Astrocyte of the cerebellum (primary cell): Measurements from ENCODE around the gene PYGM.

Experiments
- DNase-seq: peaks from one replicate; pipeline ENCODE4 v3.0.0-alpha.2; 2011; ENCODE audit warnings: low read depth
- H3K4me3 ChIP-seq: 2 replicates; pipeline ENCODE4 v1.5.1; 2011; ENCODE audit warnings: mild to moderate bottlenecking, low read depth, low read length, moderate library complexity
- in situ Hi-C: cut with HindIII; loops from 2 replicates; pipeline ENCODE4 v1.10.0; 2017; ENCODE audit warnings: low sequenced_read_pairs
- TF ChIP-seq, protein P1 (sequence below): IDR thresholded peaks from 2 replicates; pipeline ENCODE4 v1.5.1; 2012; ENCODE audit warnings: low read length, low read depth, moderate library complexity, mild to moderate bottlenecking; ENCODE audit errors: missing control alignments

Gene PYGM

DNA sequence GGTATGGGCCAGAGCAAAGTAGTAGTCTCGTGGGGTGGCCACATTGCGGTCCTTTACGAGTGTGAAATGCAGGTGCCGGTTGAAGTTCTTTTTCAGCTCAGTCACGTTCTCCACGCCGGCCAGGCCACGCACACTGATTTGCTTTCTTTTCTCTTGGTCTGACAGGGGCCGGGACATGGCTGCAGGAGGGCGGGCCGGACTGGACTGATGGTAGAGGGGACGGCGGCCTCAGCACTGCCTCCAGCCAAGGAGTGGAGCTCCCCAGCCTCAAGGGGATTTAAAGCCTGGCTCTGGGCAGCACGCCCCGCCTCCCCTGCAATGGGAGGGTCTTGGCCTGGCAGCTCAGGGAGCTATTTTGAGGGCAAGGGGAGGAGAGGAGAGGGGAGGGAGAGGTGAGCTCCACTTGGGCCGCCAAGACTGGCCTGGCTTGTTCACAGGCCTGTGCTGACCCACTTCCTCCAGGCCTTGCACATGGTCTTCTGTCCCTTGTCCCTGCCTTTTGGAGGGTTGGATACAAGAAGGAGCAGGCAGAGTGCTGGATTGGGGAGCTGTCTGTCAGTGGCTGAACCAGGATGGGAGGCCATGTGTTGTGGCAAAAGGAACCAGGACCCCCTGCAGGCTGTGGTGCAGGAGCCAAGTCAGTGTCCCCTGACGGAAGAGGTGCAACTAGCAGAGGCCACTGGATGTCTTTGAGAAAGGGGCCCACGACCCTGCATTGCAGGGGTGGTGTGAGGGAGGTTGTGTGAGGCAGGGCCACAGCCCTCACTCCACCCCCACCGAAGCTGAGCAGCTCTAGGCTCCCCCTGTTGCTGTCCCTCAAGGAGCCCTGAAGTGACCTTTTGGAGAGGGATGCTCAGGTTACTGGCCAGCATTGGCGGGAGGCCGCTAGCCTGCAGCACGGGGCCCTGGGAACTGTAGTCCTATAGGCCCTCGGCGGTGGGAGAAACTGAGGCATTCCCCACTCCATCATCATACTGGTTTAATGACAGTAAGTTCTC is at the start of gene PYGM:
Gene PYGM (minus strand): TSS at position 253 of the 998 bp plus-strand sequence. CDS start 76 bp downstream, at position 177.
- DNase-seq: no peak
- H3K4me3 ChIP-seq: no peak within 1 kb of the TSS
- TF ChIP-seq, protein P1, sequence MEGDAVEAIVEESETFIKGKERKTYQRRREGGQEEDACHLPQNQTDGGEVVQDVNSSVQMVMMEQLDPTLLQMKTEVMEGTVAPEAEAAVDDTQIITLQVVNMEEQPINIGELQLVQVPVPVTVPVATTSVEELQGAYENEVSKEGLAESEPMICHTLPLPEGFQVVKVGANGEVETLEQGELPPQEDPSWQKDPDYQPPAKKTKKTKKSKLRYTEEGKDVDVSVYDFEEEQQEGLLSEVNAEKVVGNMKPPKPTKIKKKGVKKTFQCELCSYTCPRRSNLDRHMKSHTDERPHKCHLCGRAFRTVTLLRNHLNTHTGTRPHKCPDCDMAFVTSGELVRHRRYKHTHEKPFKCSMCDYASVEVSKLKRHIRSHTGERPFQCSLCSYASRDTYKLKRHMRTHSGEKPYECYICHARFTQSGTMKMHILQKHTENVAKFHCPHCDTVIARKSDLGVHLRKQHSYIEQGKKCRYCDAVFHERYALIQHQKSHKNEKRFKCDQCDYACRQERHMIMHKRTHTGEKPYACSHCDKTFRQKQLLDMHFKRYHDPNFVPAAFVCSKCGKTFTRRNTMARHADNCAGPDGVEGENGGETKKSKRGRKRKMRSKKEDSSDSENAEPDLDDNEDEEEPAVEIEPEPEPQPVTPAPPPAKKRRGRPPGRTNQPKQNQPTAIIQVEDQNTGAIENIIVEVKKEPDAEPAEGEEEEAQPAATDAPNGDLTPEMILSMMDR: no peak
- in situ Hi-C loops: loop anchor here (25.0 kb wide), 1 partner anchor 102 kb away; no protein-coding TSS in a partner anchor

DNA sequence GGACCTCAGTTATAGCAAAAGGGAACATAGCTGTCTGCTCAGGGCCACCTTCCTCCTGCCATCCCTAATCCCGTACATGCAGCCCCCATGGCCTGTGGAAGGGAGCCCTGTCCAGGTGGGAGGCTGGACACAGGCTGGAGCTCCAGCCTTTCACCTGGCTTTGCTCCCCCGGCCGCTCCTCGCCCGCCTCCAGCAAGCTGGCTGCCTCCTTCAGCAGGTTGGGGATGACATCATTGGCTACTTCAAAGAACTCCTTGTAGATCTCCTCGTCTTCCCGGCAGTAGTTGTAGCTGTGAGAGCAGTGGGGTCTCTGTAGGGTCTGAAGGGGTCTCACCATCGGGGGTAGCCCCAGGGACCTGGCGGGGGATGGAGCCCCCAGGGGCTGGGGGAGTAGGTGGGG is 45.7 kb upstream of the PYGM start:
- H3K4me3 ChIP-seq: no peak overlapping the region
- no peak for DNase-seq
- TF ChIP-seq, protein P1: no peak
- in situ Hi-C loops: no loop called here

DNA sequence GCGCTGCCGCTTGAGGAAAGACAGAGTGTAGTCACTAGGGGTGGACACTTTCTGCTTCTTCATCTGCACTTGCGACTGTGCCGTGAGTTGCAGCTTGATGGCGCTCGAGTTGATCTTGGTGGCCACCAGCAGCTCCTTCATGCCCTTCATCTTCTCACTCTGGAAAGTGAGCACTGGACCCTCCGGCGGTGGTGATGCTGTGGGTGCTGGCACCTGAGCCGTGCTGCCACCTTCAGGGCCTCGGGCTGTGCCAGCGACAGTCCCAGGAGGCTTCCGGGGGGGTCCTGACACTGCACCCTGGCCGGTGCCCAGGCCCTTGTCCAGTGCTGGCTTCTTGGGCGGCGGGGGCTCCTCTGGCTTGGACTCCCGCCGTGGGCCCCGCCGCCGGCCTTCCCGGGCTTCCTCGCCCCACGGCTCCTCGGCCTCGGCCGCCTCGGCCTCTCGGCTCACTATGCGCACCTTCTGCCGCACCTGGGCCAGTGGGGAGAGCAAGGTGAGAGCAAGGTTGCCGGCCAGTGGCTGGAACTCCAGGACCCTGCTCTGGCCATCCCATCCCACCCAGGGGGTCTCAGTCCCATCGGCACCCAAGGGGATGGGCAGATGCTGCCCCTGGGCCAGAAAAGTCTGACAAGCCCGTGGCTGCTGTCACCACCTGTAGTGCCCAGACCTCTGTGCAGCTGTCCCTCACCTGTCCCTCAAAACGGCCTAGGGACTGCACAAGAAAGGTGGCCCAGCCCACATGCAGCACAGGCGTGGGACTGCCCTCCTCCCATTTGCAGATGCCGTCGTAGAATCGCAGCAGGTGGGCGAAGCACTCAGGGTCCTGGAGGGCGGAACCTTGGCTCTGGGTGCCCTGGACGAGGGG is 44.8 kb upstream of the PYGM start:
- in situ Hi-C loops: no loop called here

DNA sequence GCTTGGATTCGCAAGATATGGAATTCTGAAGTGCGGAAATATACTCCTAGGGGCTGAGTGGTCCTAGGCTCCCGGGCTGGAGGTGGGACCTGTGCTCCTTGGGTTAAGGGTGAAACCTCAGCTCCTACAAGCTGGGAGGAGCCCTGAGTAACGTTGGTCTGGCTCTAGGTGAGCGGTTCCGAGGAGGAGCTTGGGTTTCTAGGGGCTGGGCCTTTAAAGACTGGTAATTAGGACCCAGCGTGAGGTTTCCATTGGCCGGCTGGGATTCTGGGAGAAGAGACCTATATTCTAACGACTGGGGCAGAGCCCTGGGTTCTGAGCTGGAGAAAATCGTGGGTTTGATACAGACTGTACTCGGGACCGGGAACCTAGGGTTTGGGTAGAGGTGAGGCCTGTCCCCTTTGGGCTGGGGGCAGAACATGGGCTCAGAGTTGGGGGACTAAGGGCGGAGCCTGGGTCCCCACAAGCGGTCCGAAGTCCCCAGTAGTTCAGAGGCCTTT is 44.1 kb upstream of the PYGM start:
- TF ChIP-seq, protein P1: no peak
- no peak for DNase-seq
- in situ Hi-C loops: no loop called here
- H3K4me3 ChIP-seq: peak overlapping the region; percentile 74

More for the DNA sequence above, 44.8 kb upstream of the PYGM start:
- no peak overlapping the region for H3K4me3 ChIP-seq
- no peak for DNase-seq
- TF ChIP-seq, protein P1: no peak

DNA sequence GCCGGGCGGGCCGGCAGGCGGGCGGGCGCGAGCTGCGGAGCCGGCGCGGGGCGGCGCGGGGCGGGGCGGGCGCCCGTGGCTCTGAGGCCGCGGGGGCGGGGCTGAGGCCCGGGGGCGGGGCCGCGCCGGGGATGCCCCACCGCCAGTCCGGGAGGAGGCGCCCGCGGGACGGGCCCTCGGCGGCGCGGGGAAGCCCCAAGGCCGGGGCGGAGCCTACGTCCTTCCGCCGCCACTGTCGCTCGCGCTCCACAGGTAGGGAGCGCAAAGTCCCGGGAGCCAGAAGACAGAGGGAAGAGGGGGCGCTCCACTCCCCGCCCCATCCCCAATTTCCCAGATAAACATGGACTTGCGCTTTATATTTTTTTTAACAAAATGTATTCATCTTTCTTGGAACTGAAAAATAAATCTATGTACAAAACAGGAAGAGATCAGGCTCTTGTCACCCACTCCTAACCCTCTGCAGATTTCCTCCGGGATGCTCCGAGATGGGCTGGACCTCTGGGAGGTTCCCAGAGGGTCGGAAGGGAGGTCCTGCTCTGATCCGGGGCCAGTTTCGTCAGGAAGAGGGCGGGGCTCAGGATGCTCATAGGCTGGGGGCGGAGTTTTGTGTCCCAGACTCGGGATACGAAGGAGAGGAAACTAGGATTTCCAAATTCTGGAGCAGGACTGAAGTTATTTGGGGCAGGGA is 43.5 kb upstream of the PYGM start, which contains the start of gene MAP4K2:
Gene MAP4K2 (minus strand): TSS at position 57 of the 688 bp plus-strand sequence. CDS start 65 bp downstream, outside the sequence.
- TF ChIP-seq, protein P1: no peak
- in situ Hi-C loops: no loop called here

More for the DNA sequence above, 43.5 kb upstream of the PYGM start, which contains the start of gene MAP4K2:
- peak; percentile 45 for DNase-seq
- peak within 1 kb of the TSS; percentile 74 for H3K4me3 ChIP-seq
